Measurements from ENCODE around the gene RASD2.

The RASD2 gene

GRCh38 chr22:35594686-35595085 lies 54.1 kb downstream of the RASD2 start:
- Histone ChIP-seq H3K36me3 (no peaks in the 10 kb centered on the region), H3K4me1 (peaks cover 0 to 4% (median 0%) of the 10 kb centered on the region in 4 donors), H3K9me3 (no peaks in the 10 kb centered on the region), H3K27me3 (no peaks in the 10 kb centered on the region), H3K4me3 (no peak overlapping the region), H3K27ac (no peak overlapping the region)
- no peak for TF ChIP-seq CTCF (IDR thresholded peaks at IDR 0.05)
- no peak for DNase-seq
- intact Hi-C loops (cut with DNase I; ENCODE audit: low total_unique reads), result no loop called here

GRCh38 chr22:35596821-35597220 lies 56.2 kb downstream of the RASD2 start:
- Histone ChIP-seq H3K4me3 (no peak overlapping the region), H3K36me3 (no peaks in the 10 kb centered on the region), H3K4me1 (peaks cover 0 to 4% (median 0%) of the 10 kb centered on the region in 4 donors), H3K27ac (no peak overlapping the region), H3K9me3 (no peaks in the 10 kb centered on the region), H3K27me3 (no peaks in the 10 kb centered on the region)
- DNase-seq, result no peak
- intact Hi-C loops (cut with DNase I; ENCODE audit: low total_unique reads), result no loop called here
- no peak for TF ChIP-seq CTCF (IDR thresholded peaks at IDR 0.05)

GRCh38 chr22:35597692-35598395 lies 57.2 kb downstream of the RASD2 start:
- no peak overlapping the region for H3K27ac ChIP-seq
- H3K36me3 ChIP-seq, result no peaks in the 10 kb centered on the region
- no peaks in the 10 kb centered on the region for H3K9me3 ChIP-seq
- intact Hi-C loops (cut with DNase I; ENCODE audit: low total_unique reads), result no loop called here
- H3K27me3 ChIP-seq, result no peaks in the 10 kb centered on the region
- peaks cover 0 to 4% (median 0%) of the 10 kb centered on the region in 4 donors for H3K4me1 ChIP-seq
- DNase-seq, result no peak
- no peak for TF ChIP-seq CTCF (IDR thresholded peaks at IDR 0.05)
- no peak overlapping the region for H3K4me3 ChIP-seq

GRCh38 chr22:35598396-35598710 lies 57.7 kb downstream of the RASD2 start:
- H3K36me3 ChIP-seq, result no peaks in the 10 kb centered on the region
- DNase-seq, result no peak
- H3K4me1 ChIP-seq, result peaks cover 0 to 2% (median 0%) of the 10 kb centered on the region in 4 donors
- TF ChIP-seq CTCF (IDR thresholded peaks at IDR 0.05), result no peak
- H3K27me3 ChIP-seq, result no peaks in the 10 kb centered on the region
- H3K4me3 ChIP-seq, result no peak overlapping the region
- no peak overlapping the region for H3K27ac ChIP-seq
- H3K9me3 ChIP-seq, result no peaks in the 10 kb centered on the region
- intact Hi-C loops (cut with DNase I; ENCODE audit: low total_unique reads), result no loop called here

GRCh38 chr22:35599364-35599763 lies 58.7 kb downstream of the RASD2 start:
- Histone ChIP-seq H3K4me1 (no peaks in the 10 kb centered on the region), H3K4me3 (no peak overlapping the region), H3K9me3 (no peaks in the 10 kb centered on the region), H3K36me3 (no peaks in the 10 kb centered on the region), H3K27me3 (no peaks in the 10 kb centered on the region), H3K27ac (no peak overlapping the region)
- DNase-seq, result no peak
- intact Hi-C loops (cut with DNase I; ENCODE audit: low total_unique reads), result no loop called here
- no peak for TF ChIP-seq CTCF (IDR thresholded peaks at IDR 0.05)

GRCh38 chr22:35600476-35600875 lies 59.8 kb downstream of the RASD2 start:
- no peak overlapping the region for H3K4me3 ChIP-seq
- no peak for TF ChIP-seq CTCF (IDR thresholded peaks at IDR 0.05)
- H3K36me3 ChIP-seq, result no peaks in the 10 kb centered on the region
- intact Hi-C loops (cut with DNase I; ENCODE audit: low total_unique reads), result loop anchor here (10.0 kb wide), 1 partner anchor 514 kb away; no protein-coding TSS in a partner anchor
- H3K27me3 ChIP-seq, result no peaks in the 10 kb centered on the region
- no peak overlapping the region for H3K27ac ChIP-seq
- no peaks in the 10 kb centered on the region for H3K4me1 ChIP-seq
- DNase-seq, result no peak
- H3K9me3 ChIP-seq, result no peaks in the 10 kb centered on the region
